ENCODE measurements around the gene EFCAB6.

GRCh38 chr22:43742154-43742950, 69.8 kb downstream of the EFCAB6 start:
- no peak for TF ChIP-seq POLR2A (IDR thresholded peaks at IDR 0.05)
- TF ChIP-seq CTCF (IDR thresholded peaks at IDR 0.05): no peak
- no peak for TF ChIP-seq EP300 (IDR thresholded peaks at IDR 0.05)
